Choroid plexus epithelial cell (primary cell): ENCODE results near the gene FBH1.

Experiments used
- DNase-seq: peaks from one replicate; pipeline ENCODE4 v3.0.0-alpha.2; 2010; ENCODE audit warnings: low read depth
- H3K4me3 ChIP-seq: 2 replicates; pipeline ENCODE4 v1.5.1; 2011; ENCODE audit warnings: low read depth, mild to moderate bottlenecking, control low read depth, low read length, moderate library complexity
- CTCF ChIP-seq: conservative IDR thresholded peaks from 2 replicates; pipeline ENCODE4 v1.5.1; 2011; ENCODE audit warnings: low read depth, mild to moderate bottlenecking, control low read depth, inconsistent platforms, low read length, moderate library complexity

The FBH1 gene

GRCh38 chr10:5915451-5915850 lies 25.4 kb downstream of the FBH1 start:
- DNase-seq, result no peak
- no peak for TF ChIP-seq CTCF
- no peak overlapping the region for H3K4me3 ChIP-seq

GRCh38 chr10:5917305-5917704 lies 27.3 kb downstream of the FBH1 start:
- TF ChIP-seq CTCF, result no peak
- no peak for DNase-seq
- no peak overlapping the region for H3K4me3 ChIP-seq

GRCh38 chr10:5918763-5919162 lies 28.7 kb downstream of the FBH1 start:
- no peak for DNase-seq
- no peak for TF ChIP-seq CTCF
- no peak overlapping the region for H3K4me3 ChIP-seq

GRCh38 chr10:5919568-5919967 lies 29.5 kb downstream of the FBH1 start:
- no peak overlapping the region for H3K4me3 ChIP-seq

GRCh38 chr10:5921746-5922145 lies 31.7 kb downstream of the FBH1 start:
- TF ChIP-seq CTCF, result no peak
- no peak for DNase-seq
- no peak overlapping the region for H3K4me3 ChIP-seq

More at GRCh38 chr10:5919568-5919967, 29.5 kb downstream of the FBH1 start:
- DNase-seq, result no peak
- no peak for TF ChIP-seq CTCF

GRCh38 chr10:5924889-5925288 lies 34.8 kb downstream of the FBH1 start:
- H3K4me3 ChIP-seq, result no peak overlapping the region
- no peak for DNase-seq
- TF ChIP-seq CTCF, result no peak

GRCh38 chr10:5927306-5927705 lies 37.3 kb downstream of the FBH1 start:
- no peak for DNase-seq
- no peak for TF ChIP-seq CTCF
- H3K4me3 ChIP-seq, result no peak overlapping the region
